B cell (primary cell): ENCODE results near the gene CACNG8. TPM values are rescaled to one million over a fixed set of nuclear protein-coding genes. Genes with fewer than 3 reads are reported as not detected.
"Not testable (repeated sequence)": the region's sequence is repeated elsewhere in the genome, so short reads cannot be mapped to it uniquely, and the experiment has no call there.

Experiments used
- ATAC-seq: fragments of 200-7000 bp; cut with Tn5 transposase; one replicate; pipeline ENCODE4 v1.10.0; 2021; ENCODE audit warnings: low read depth, mild to moderate bottlenecking, moderate number of reproducible peaks, moderate library complexity
- CTCF ChIA-PET: fragments of 350-600 bp; sonication (Branson Sonifier 250); formaldehyde crosslinking; loops from one replicate; lab custom pipeline; 2021; ENCODE audit warnings: antibody characterized with exemption, inconsistent platforms; lab: Charles Lee
- POLR2A ChIA-PET: fragments of 350-600 bp; sonication (Branson Sonifier 250); formaldehyde crosslinking; loops from one replicate; lab custom pipeline; 2021; ENCODE audit warnings: antibody characterized with exemption; lab: Charles Lee
- DNase-seq: peaks from one replicate; pipeline ENCODE4 v3.0.0; 2013
- H2AFZ ChIP-seq: 2 replicates; pipeline ENCODE4 v1.6.1; 2012; ENCODE audit warnings: mild to moderate bottlenecking, low read depth, low read length; ENCODE audit not compliant: insufficient read depth, poor library complexity, severe bottlenecking
- H3K27ac ChIP-seq, 2 donors: 1 replicate in 1 of 2; 2 replicates in 1 of 2; pipeline ENCODE4 v1.5.1; 2012 to 2013; ENCODE audit warnings: low read length in 2 of 2, mild to moderate bottlenecking in 2 of 2, moderate library complexity in 1 of 2
- H3K27me3 ChIP-seq, 4 experiments: fragments of 200-600 bp in 1 of 4; sonication (generic) in 1 of 4; replicated peaks in 1 of 4; 1 replicate in 2 of 4; 2 replicates in 2 of 4; pipeline versions ENCODE4 v1.6.1 to v1.7.0; 2013 to 2016; ENCODE audit warnings: low read length in 3 of 4, mild to moderate bottlenecking in 2 of 4, mixed read lengths in 1 of 4, moderate library complexity in 1 of 4; ENCODE audit not compliant: insufficient read depth in 4 of 4, control insufficient read depth in 3 of 4; ENCODE audit errors: control extremely low read depth in 1 of 4
- H3K36me3 ChIP-seq, 2 experiments: replicated peaks in 1 of 2; 1 replicate in 1 of 2; 2 replicates in 1 of 2; pipeline versions ENCODE4 v1.6.1 to v1.7.1; 2013; ENCODE audit warnings: low read length in 1 of 2; ENCODE audit not compliant: insufficient read depth in 2 of 2, control insufficient read depth in 1 of 2; ENCODE audit errors: control extremely low read depth in 1 of 2, extremely low read depth in 1 of 2
- H3K4me1 ChIP-seq, 2 donors: fragments of 200-600 bp in 1 of 2; sonication (generic) in 1 of 2; 1 replicate in 1 of 2; 2 replicates in 1 of 2; pipeline versions ENCODE4 v1.5.1 to v1.6.1; 2013 to 2017; ENCODE audit warnings: low read length in 2 of 2; ENCODE audit not compliant: control insufficient read depth in 2 of 2, insufficient read depth in 2 of 2
- H3K4me2 ChIP-seq: replicated peaks from 2 replicates; pipeline ENCODE3; 2012; ENCODE audit warnings: mild to moderate bottlenecking, low read depth, low read length; ENCODE audit not compliant: poor library complexity, severe bottlenecking
- H3K4me3 ChIP-seq, 5 experiments: fragments of 200-600 bp in 1 of 5; sonication (generic) in 1 of 5; 1 replicate in 3 of 5; 2 replicates in 2 of 5; pipeline versions ENCODE4 v1.5.1 to v1.7.0; 2011 to 2016; ENCODE audit warnings: low read length in 4 of 5, mild to moderate bottlenecking in 4 of 5, low read depth in 2 of 5, control low read depth in 1 of 5, moderate library complexity in 1 of 5; ENCODE audit not compliant: insufficient read depth in 1 of 5; ENCODE audit errors: control extremely low read depth in 1 of 5, extremely low read depth in 1 of 5
- H3K79me2 ChIP-seq: fragments of 200-600 bp; sonication (generic); one replicate; pipeline ENCODE4 v1.6.0; 2016; ENCODE audit warnings: low read length; ENCODE audit not compliant: control insufficient read depth, insufficient read depth
- H3K9ac ChIP-seq: fragments of 200-600 bp; sonication (generic); 2 replicates; pipeline ENCODE4 v1.6.1; 2017; ENCODE audit warnings: mild to moderate bottlenecking, low read length, moderate library complexity
- H3K9me3 ChIP-seq, 3 donors: one replicate each; pipeline versions ENCODE4 v1.6.1 to v1.7.1; 2013; ENCODE audit warnings: low read length in 2 of 3; ENCODE audit not compliant: control insufficient read depth in 2 of 3, insufficient read depth in 1 of 3; ENCODE audit errors: control extremely low read depth in 1 of 3
- H4K20me1 ChIP-seq: 2 replicates; pipeline ENCODE4 v1.6.0; 2012; ENCODE audit warnings: mild to moderate bottlenecking, low read length; ENCODE audit not compliant: insufficient read depth, control insufficient read depth, poor library complexity, severe bottlenecking
- H3K27ac Mint-ChIP-seq: one replicate; pipeline ENCODE4 v1.8.0; 2021; ENCODE audit warnings: mixed read lengths
- H3K27me3 Mint-ChIP-seq: one replicate; pipeline ENCODE4 v1.8.0; 2021; ENCODE audit warnings: mixed read lengths
- H3K4me1 Mint-ChIP-seq: one replicate; pipeline ENCODE4 v1.8.0; 2021; ENCODE audit warnings: mixed read lengths
- H3K4me3 Mint-ChIP-seq: one replicate; pipeline ENCODE4 v1.8.0; 2021; ENCODE audit warnings: mixed read lengths
- H3K9me3 Mint-ChIP-seq: one replicate; pipeline ENCODE4 v1.8.0; 2022; ENCODE audit warnings: mixed read lengths; ENCODE audit not compliant: insufficient read depth
- EZH2 ChIP-seq: IDR thresholded peaks from 2 replicates; pipeline ENCODE4 v1.6.1; 2012; ENCODE audit warnings: borderline replicate concordance, low read depth, mild to moderate bottlenecking, moderate library complexity, low read length; ENCODE audit not compliant: insufficient read depth, poor library complexity, severe bottlenecking
- WGBS: methylation state at CpG from one replicate; pipeline ENCODE4 v1.1.5; 2013; ENCODE audit warnings: missing lambda C conversion rate; ENCODE audit not compliant: insufficient coverage; 5-methylcytosine and 5-hydroxymethylcytosine counted together
- intact Hi-C: fragments of 100-400 bp; cut with micrococcal nuclease; formaldehyde crosslinking; loops from one replicate; pipeline ENCODE4 v1.10.0; 2022
- polyA plus RNA-seq: library from polyadenylated mRNA; depleted of rRNA; stranded (reverse); fragments of >200 nt; gene quantifications from 2 replicates; pipeline ENCODE4 v1.2.3, GENCODE V29; 2012
- small RNA-seq: library from RNA; depleted of rRNA; stranded (forward); fragments of <200 nt; gene quantifications from one replicate; pipeline ENCODE3, GENCODE V24; 2012; ENCODE audit warnings: low replicate concordance, low read depth; ENCODE audit not compliant: insufficient read length
- total RNA-seq, 2 donors: library from RNA; stranded (reverse); fragments of 120-200 nt in 1 of 2; gene quantifications; 1 replicate in 1 of 2; 2 replicates in 1 of 2; pipeline versions ENCODE4 v1.2.3 to v1.2.4, GENCODE V29; 2013 to 2022
- TF ChIP-seq, protein P1 (sequence below): fragments of 200-600 bp; IDR thresholded peaks from one replicate; pipeline ENCODE4 v1.8.0; 2022; ENCODE audit warnings: antibody characterized with exemption, mild to moderate bottlenecking

The CACNG8 gene
- total and polyA plus RNA-seq, 2 donors (not counting 1 experiment from before 2014, with no cell fraction given): not detected

DNA sequence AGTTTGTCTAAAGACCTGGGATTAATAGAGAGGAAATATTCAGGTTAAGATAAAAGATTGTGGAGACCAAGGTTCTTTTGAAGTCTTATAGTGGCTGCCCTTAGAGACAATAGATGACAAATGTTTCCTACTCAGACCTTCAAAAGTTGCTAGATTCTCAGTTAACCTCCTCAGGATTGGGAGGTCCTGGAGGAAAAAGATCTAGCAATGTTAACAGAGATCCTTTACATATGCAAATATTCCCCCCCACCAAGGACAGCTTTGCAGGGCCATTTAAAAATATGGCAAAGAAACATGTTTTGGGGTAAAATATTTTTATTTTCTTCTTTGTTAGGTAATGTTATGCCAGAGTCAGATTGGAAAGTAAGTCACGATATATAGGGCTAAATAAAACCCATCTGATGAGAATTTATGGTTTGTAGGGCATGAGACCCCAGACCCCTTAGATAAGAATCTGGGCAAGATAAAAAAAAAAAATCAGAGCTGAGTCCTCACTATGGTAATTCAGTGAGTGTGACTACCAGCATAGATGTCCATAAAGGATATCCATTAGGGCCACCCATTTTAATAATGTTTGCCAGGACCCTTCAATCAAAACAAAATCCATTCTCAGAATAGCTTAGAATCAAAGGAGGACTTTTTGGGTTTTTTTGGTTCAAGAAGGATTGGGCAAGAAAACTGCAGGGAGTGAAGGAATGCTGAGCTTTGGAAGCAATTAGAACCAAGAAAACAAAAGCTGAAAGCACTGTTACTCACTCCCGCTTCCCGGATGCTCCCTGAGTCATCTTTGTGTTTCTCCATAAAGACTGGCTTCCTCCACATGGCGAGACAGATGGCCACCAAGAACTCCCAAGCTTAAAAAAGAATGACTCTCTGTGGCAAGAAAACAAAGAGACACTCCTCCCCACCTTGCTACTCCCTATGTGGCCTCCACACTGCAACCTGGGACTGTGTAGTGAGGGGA, 72.8 kb downstream of the CACNG8 start:
- Histone ChIP-seq H3K4me3 (no peak overlapping the region), H3K9ac (no peak overlapping the region), H3K27ac (no peak overlapping the region), H3K36me3 (no peaks in the 10 kb centered on the region), H3K27me3 (peaks cover 0 to 6% (median 0%) of the 10 kb centered on the region in 4 experiments), H2AFZ (no peak overlapping the region), H4K20me1 (no peaks in the 10 kb centered on the region), H3K4me2 (no peak overlapping the region), H3K79me2 (no peaks in the 10 kb centered on the region), H3K9me3 (peaks cover 0 to 10% (median 0%) of the 10 kb centered on the region in 3 donors), H3K4me1 (no peaks in the 10 kb centered on the region)
- intact Hi-C loops: no loop called here
- no peak overlapping the region for H3K4me3 Mint-ChIP-seq
- DNase-seq (no peak), ATAC-seq (no peak)
- whole genome bisulfite sequencing: 88% methylated on average over 3 of the region's 4 CpGs
- H3K9me3 Mint-ChIP-seq: no peaks in the 10 kb centered on the region
- H3K27me3 Mint-ChIP-seq: peaks cover 17% of the 10 kb centered on the region
- TF ChIP-seq, protein P1, sequence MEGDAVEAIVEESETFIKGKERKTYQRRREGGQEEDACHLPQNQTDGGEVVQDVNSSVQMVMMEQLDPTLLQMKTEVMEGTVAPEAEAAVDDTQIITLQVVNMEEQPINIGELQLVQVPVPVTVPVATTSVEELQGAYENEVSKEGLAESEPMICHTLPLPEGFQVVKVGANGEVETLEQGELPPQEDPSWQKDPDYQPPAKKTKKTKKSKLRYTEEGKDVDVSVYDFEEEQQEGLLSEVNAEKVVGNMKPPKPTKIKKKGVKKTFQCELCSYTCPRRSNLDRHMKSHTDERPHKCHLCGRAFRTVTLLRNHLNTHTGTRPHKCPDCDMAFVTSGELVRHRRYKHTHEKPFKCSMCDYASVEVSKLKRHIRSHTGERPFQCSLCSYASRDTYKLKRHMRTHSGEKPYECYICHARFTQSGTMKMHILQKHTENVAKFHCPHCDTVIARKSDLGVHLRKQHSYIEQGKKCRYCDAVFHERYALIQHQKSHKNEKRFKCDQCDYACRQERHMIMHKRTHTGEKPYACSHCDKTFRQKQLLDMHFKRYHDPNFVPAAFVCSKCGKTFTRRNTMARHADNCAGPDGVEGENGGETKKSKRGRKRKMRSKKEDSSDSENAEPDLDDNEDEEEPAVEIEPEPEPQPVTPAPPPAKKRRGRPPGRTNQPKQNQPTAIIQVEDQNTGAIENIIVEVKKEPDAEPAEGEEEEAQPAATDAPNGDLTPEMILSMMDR: no peak
- no peak for TF ChIP-seq EZH2
- H3K27ac Mint-ChIP-seq: no peak overlapping the region
- ChIA-PET CTCF (interaction anchor here (1.0 to 1.2 kb wide), 3 partner anchors 8 to 13 kb away, joined by 3 read pairs; no protein-coding TSS in a partner anchor), POLR2A (no interaction called here)
- H3K4me1 Mint-ChIP-seq: no peaks in the 10 kb centered on the region

DNA sequence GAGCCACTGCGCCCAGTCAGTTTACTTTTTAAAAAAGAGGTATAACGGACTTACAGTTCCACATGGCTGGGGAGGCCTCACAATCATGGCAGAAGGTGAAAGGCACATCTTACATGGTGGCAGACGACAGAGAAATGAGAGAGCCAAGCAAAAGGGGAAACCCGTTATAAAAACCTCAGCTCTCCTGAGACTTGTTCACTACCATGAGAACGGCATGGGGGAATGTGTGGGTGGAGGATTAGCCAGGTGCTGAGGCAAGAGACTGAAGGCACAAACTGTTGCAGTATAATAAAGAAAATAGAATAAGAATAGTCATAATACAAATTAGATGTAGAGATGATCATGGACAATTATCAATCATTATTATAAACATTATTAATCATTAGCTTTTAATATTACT, 73.8 kb downstream of the CACNG8 start:
- not testable (repeated sequence) for H3K4me1 Mint-ChIP-seq
- H3K9me3 ChIP-seq: peaks cover 0 to 10% (median 0%) of the 10 kb centered on the region in 3 donors

More for the DNA sequence above, 73.8 kb downstream of the CACNG8 start:
- H3K9ac ChIP-seq, H3K9me3 Mint-ChIP-seq, H3K4me1 ChIP-seq, H3K4me3 Mint-ChIP-seq, H3K79me2 ChIP-seq, H3K4me3 ChIP-seq, DNase-seq, H3K36me3 ChIP-seq, H3K4me2 ChIP-seq, H4K20me1 ChIP-seq, H3K27ac Mint-ChIP-seq, ATAC-seq, H3K27me3 ChIP-seq, H3K27ac ChIP-seq, H2AFZ ChIP-seq, POLR2A ChIA-PET, intact Hi-C loops, H3K27me3 Mint-ChIP-seq: not testable (repeated sequence)
- CTCF ChIA-PET: interaction anchor here (0.6 to 1.2 kb wide), 2 partner anchors 10 to 473 kb away, joined by 3 to 4 read pairs; no protein-coding TSS in a partner anchor
- 65% methylated on average over 2 of the region's 5 CpGs for WGBS

Small RNAs within 50 kb of the gene (small RNA-seq; reads per million reads assigned to genes)
- not detected for gene AC012314.20

Other genes starting within 250 kb of the CACNG8 start
- not detected in 2 replicates for gene NLRP12, start 138.6 kb upstream of the CACNG8 start, total RNA-seq
- gene NLRP12, start 138.6 kb upstream of the CACNG8 start, polyA plus RNA-seq: 0.22 and 0.26 TPM in 2 replicates
- gene MYADM, start 95.1 kb upstream of the CACNG8 start, total RNA-seq: 18.5 and 18.9 TPM in 2 replicates
- 172 and 184 TPM in 2 replicates for gene MYADM, start 95.1 kb upstream of the CACNG8 start, polyA plus RNA-seq
- not detected in 2 replicates for gene PRKCG, start 80.7 kb upstream of the CACNG8 start, total RNA-seq
- 0.31 and 2.6 TPM in 2 replicates for gene PRKCG, start 80.7 kb upstream of the CACNG8 start, polyA plus RNA-seq
- not detected in 2 replicates for gene CACNG7, start 53.7 kb upstream of the CACNG8 start, total RNA-seq
- gene CACNG7, start 53.7 kb upstream of the CACNG8 start, polyA plus RNA-seq: not detected in 2 replicates
- gene CACNG6, start 28.7 kb downstream of the CACNG8 start, total RNA-seq: not detected in 2 replicates
- gene CACNG6, start 28.7 kb downstream of the CACNG8 start, polyA plus RNA-seq: not detected in 2 replicates
- not detected in 2 replicates for gene VSTM1, start 101.0 kb downstream of the CACNG8 start, total RNA-seq
- 0.58 and 0.82 TPM in 2 replicates for gene VSTM1, start 101.0 kb downstream of the CACNG8 start, polyA plus RNA-seq
- not detected in 2 replicates for gene TARM1, start 118.4 kb downstream of the CACNG8 start, total RNA-seq
- gene TARM1, start 118.4 kb downstream of the CACNG8 start, polyA plus RNA-seq: not detected in 2 replicates
- not detected in 2 replicates for gene OSCAR, start 137.9 kb downstream of the CACNG8 start, total RNA-seq
- gene OSCAR, start 137.9 kb downstream of the CACNG8 start, polyA plus RNA-seq: 1.1 and 1.7 TPM in 2 replicates
- gene NDUFA3, start 139.9 kb downstream of the CACNG8 start, total RNA-seq: 91.8 and 94.4 TPM in 2 replicates
- 46.6 and 55.4 TPM in 2 replicates for gene NDUFA3, start 139.9 kb downstream of the CACNG8 start, polyA plus RNA-seq
- gene TFPT, start 152.7 kb downstream of the CACNG8 start, total RNA-seq: 10.4 and 12.7 TPM in 2 replicates
- 8.4 and 8.7 TPM in 2 replicates for gene TFPT, start 152.7 kb downstream of the CACNG8 start, polyA plus RNA-seq
- gene PRPF31, start 152.8 kb downstream of the CACNG8 start, total RNA-seq: 65.4 and 66.2 TPM in 2 replicates
- gene PRPF31, start 152.8 kb downstream of the CACNG8 start, polyA plus RNA-seq: 61.2 and 62.4 TPM in 2 replicates
- gene CNOT3, start 174.8 kb downstream of the CACNG8 start, total RNA-seq: 71.0 and 82.1 TPM in 2 replicates
- gene CNOT3, start 174.8 kb downstream of the CACNG8 start, polyA plus RNA-seq: 28.1 and 28.5 TPM in 2 replicates
- gene LENG1, start 196.8 kb downstream of the CACNG8 start, total RNA-seq: 13.7 and 16.5 TPM in 2 replicates
- 9.0 and 9.2 TPM in 2 replicates for gene LENG1, start 196.8 kb downstream of the CACNG8 start, polyA plus RNA-seq
- not detected in 2 replicates for gene TMC4, start 210.2 kb downstream of the CACNG8 start, total RNA-seq
- not detected in 2 replicates for gene TMC4, start 210.2 kb downstream of the CACNG8 start, polyA plus RNA-seq
- gene MBOAT7, start 226.6 kb downstream of the CACNG8 start, total RNA-seq: 34.8 and 37.8 TPM in 2 replicates
- gene MBOAT7, start 226.6 kb downstream of the CACNG8 start, polyA plus RNA-seq: 18.6 and 22.3 TPM in 2 replicates
- 23.5 and 25.1 TPM in 2 replicates for gene TSEN34, start 228.4 kb downstream of the CACNG8 start, total RNA-seq
- gene TSEN34, start 228.4 kb downstream of the CACNG8 start, polyA plus RNA-seq: 17.6 and 18.2 TPM in 2 replicates
- 1,512 and 1,603 TPM in 2 replicates for gene RPS9, start 237.9 kb downstream of the CACNG8 start, total RNA-seq
- gene RPS9, start 237.9 kb downstream of the CACNG8 start, polyA plus RNA-seq: 3,492 and 3,905 TPM in 2 replicates